ENCODE data around the gene KLHL29. TPM values are rescaled to one million over a fixed set of nuclear protein-coding genes. Genes with fewer than 3 reads are reported as not detected.

KLHL29 gene
- polyA plus RNA-seq, 1 of the 3 experiments (the other 2 are of a cell fraction): 4.6 TPM

GRCh38 chr2:23585273-23586170 lies 200.5 kb downstream of the KLHL29 start (continued):
- no peak for TF ChIP-seq ZBTB33 (IDR thresholded peaks at IDR 0.05; ENCODE audit: borderline replicate concordance, low read depth)
- no peak for TF ChIP-seq ELF1 (IDR thresholded peaks at IDR 0.05)

- TF ChIP-seq RXRA (IDR thresholded peaks at IDR 0.05; ENCODE audit: borderline replicate concordance, low read depth) (no peak), RFX5 (IDR thresholded peaks at IDR 0.05; ENCODE audit: low read length) (no peak), YY1 (IDR thresholded peaks at IDR 0.05; ENCODE audit: low read depth) (no peak), CHD2 (IDR thresholded peaks at IDR 0.05; ENCODE audit: low read length, partially characterized antibody) (no peak), TAF1 (IDR thresholded peaks at IDR 0.05; ENCODE audit: borderline replicate concordance, low read depth, low read length) (no peak), GATA2 (CRISPR knock-in tag; IDR thresholded peaks at IDR 0.05) (no peak), SIN3A (IDR thresholded peaks at IDR 0.05; ENCODE audit: borderline replicate concordance, low read depth, low read length) (no peak), NFIC (IDR thresholded peaks at IDR 0.05; ENCODE audit: borderline replicate concordance) (no peak), IRF3 (IDR thresholded peaks at IDR 0.05; ENCODE audit: low read depth, low read length) (no peak), EP300 (IDR thresholded peaks at IDR 0.05; ENCODE audit: borderline replicate concordance in 1 of 2, low read depth in 1 of 2, low read length in 1 of 2) (no peak), NRF1 (IDR thresholded peaks at IDR 0.05; ENCODE audit: low read depth, low read length) (no peak), MXI1 (IDR thresholded peaks at IDR 0.05; ENCODE audit: low read depth, low read length) (no peak), ZBTB33 (IDR thresholded peaks at IDR 0.05; ENCODE audit: borderline replicate concordance, low read depth) (no peak), FOSL2 (IDR thresholded peaks at IDR 0.05; ENCODE audit: borderline replicate concordance, low read depth) (no peak), RAD21 (IDR thresholded peaks at IDR 0.05; ENCODE audit: low read length) (no peak), TCF12 (IDR thresholded peaks at IDR 0.05) (no peak), SMC3 (IDR thresholded peaks at IDR 0.05; ENCODE audit: low read depth, low read length) (no peak), REST (IDR thresholded peaks at IDR 0.05; ENCODE audit: low read depth, low read length) (no peak), MEF2A (IDR thresholded peaks at IDR 0.05; ENCODE audit: borderline replicate concordance, low read depth) (no peak), GABPA (IDR thresholded peaks at IDR 0.05; ENCODE audit: low read depth) (no peak)
- DNase-seq: no peak
- Histone ChIP-seq H3K27me3 (ENCODE audit: insufficient read depth) (no peaks in the 10 kb centered on the region), H3F3A (replicated peaks; ENCODE audit: insufficient read depth) (no peaks in the 10 kb centered on the region), H3K79me2 (ENCODE audit: insufficient read depth) (no peaks in the 10 kb centered on the region), H3K4me1 (ENCODE audit: control insufficient read depth in 1 of 2, insufficient read depth in 2 of 2, low read depth in 1 of 2, low read length in 1 of 2) (peaks cover 0 to 11% of the 10 kb centered on the region in 2 experiments; a peak in 2 of 4 replicates), H4K20me1 (ENCODE audit: insufficient read depth) (no peaks in the 10 kb centered on the region), H3K36me3 (replicated peaks in 1 of 2; ENCODE audit: control insufficient read depth in 1 of 2, insufficient read depth in 2 of 2, low read length in 1 of 2) (no peaks in the 10 kb centered on the region), H3K4me2 (no peak overlapping the region), H2AFZ (ENCODE audit: low read depth) (no peak overlapping the region), H3K9me3 (no peaks in the 10 kb centered on the region), H3K9me2 (no peaks in the 10 kb centered on the region), H3K9ac (no peak overlapping the region), H3K27ac (ENCODE audit: low read depth in 2 of 2, low read length in 1 of 2) (no peak overlapping the region), H3K4me3 (ENCODE audit: low read depth in 2 of 2, low read length in 1 of 2) (no peak overlapping the region)
- ChIA-PET POLR2A (no interaction called here), CTCF (interaction anchor here (0.6 to 1.3 kb wide), 6 partner anchors 13 to 1333 kb away, joined by 3 to 4 read pairs (median 4); no protein-coding TSS in a partner anchor)
- WGBS (ENCODE audit: low lambda C conversion rate): 88% methylated on average over 15 of the region's 15 CpGs
Observed at GRCh38 chr2:23586741-23587306, 201.8 kb downstream of the KLHL29 start.

Data from SK-N-SH (cell line).